B cell (primary cell): ENCODE results near the gene ATP6V1G2. TPM values are rescaled to one million over a fixed set of nuclear protein-coding genes. Genes with fewer than 3 reads are reported as not detected.

Source experiments
- ATAC-seq: fragments of 200-7000 bp; cut with Tn5 transposase; one replicate; pipeline ENCODE4 v1.10.0; 2021; ENCODE audit warnings: low read depth, mild to moderate bottlenecking, moderate number of reproducible peaks, moderate library complexity
- CTCF ChIA-PET: fragments of 350-600 bp; sonication (Branson Sonifier 250); formaldehyde crosslinking; loops from one replicate; lab custom pipeline; 2021; ENCODE audit warnings: antibody characterized with exemption, inconsistent platforms; lab: Charles Lee
- POLR2A ChIA-PET: fragments of 350-600 bp; sonication (Branson Sonifier 250); formaldehyde crosslinking; loops from one replicate; lab custom pipeline; 2021; ENCODE audit warnings: antibody characterized with exemption; lab: Charles Lee
- DNase-seq: peaks from one replicate; pipeline ENCODE4 v3.0.0; 2013
- H2AFZ ChIP-seq: 2 replicates; pipeline ENCODE4 v1.6.1; 2012; ENCODE audit warnings: mild to moderate bottlenecking, low read depth, low read length; ENCODE audit not compliant: insufficient read depth, poor library complexity, severe bottlenecking
- H3K27ac ChIP-seq, 2 donors: 1 replicate in 1 of 2; 2 replicates in 1 of 2; pipeline ENCODE4 v1.5.1; 2012 to 2013; ENCODE audit warnings: low read length in 2 of 2, mild to moderate bottlenecking in 2 of 2, moderate library complexity in 1 of 2
- H3K27me3 ChIP-seq, 4 experiments: fragments of 200-600 bp in 1 of 4; sonication (generic) in 1 of 4; replicated peaks in 1 of 4; 1 replicate in 2 of 4; 2 replicates in 2 of 4; pipeline versions ENCODE4 v1.6.1 to v1.7.0; 2013 to 2016; ENCODE audit warnings: low read length in 3 of 4, mild to moderate bottlenecking in 2 of 4, mixed read lengths in 1 of 4, moderate library complexity in 1 of 4; ENCODE audit not compliant: insufficient read depth in 4 of 4, control insufficient read depth in 3 of 4; ENCODE audit errors: control extremely low read depth in 1 of 4
- H3K36me3 ChIP-seq, 2 experiments: replicated peaks in 1 of 2; 1 replicate in 1 of 2; 2 replicates in 1 of 2; pipeline versions ENCODE4 v1.6.1 to v1.7.1; 2013; ENCODE audit warnings: low read length in 1 of 2; ENCODE audit not compliant: insufficient read depth in 2 of 2, control insufficient read depth in 1 of 2; ENCODE audit errors: control extremely low read depth in 1 of 2, extremely low read depth in 1 of 2
- H3K4me1 ChIP-seq, 2 donors: fragments of 200-600 bp in 1 of 2; sonication (generic) in 1 of 2; 1 replicate in 1 of 2; 2 replicates in 1 of 2; pipeline versions ENCODE4 v1.5.1 to v1.6.1; 2013 to 2017; ENCODE audit warnings: low read length in 2 of 2; ENCODE audit not compliant: control insufficient read depth in 2 of 2, insufficient read depth in 2 of 2
- H3K4me2 ChIP-seq: replicated peaks from 2 replicates; pipeline ENCODE3; 2012; ENCODE audit warnings: mild to moderate bottlenecking, low read depth, low read length; ENCODE audit not compliant: poor library complexity, severe bottlenecking
- H3K4me3 ChIP-seq, 5 experiments: fragments of 200-600 bp in 1 of 5; sonication (generic) in 1 of 5; 1 replicate in 3 of 5; 2 replicates in 2 of 5; pipeline versions ENCODE4 v1.5.1 to v1.7.0; 2011 to 2016; ENCODE audit warnings: low read length in 4 of 5, mild to moderate bottlenecking in 4 of 5, low read depth in 2 of 5, control low read depth in 1 of 5, moderate library complexity in 1 of 5; ENCODE audit not compliant: insufficient read depth in 1 of 5; ENCODE audit errors: control extremely low read depth in 1 of 5, extremely low read depth in 1 of 5
- H3K79me2 ChIP-seq: fragments of 200-600 bp; sonication (generic); one replicate; pipeline ENCODE4 v1.6.0; 2016; ENCODE audit warnings: low read length; ENCODE audit not compliant: control insufficient read depth, insufficient read depth
- H3K9ac ChIP-seq: fragments of 200-600 bp; sonication (generic); 2 replicates; pipeline ENCODE4 v1.6.1; 2017; ENCODE audit warnings: mild to moderate bottlenecking, low read length, moderate library complexity
- H3K9me3 ChIP-seq, 3 donors: one replicate each; pipeline versions ENCODE4 v1.6.1 to v1.7.1; 2013; ENCODE audit warnings: low read length in 2 of 3; ENCODE audit not compliant: control insufficient read depth in 2 of 3, insufficient read depth in 1 of 3; ENCODE audit errors: control extremely low read depth in 1 of 3
- H4K20me1 ChIP-seq: 2 replicates; pipeline ENCODE4 v1.6.0; 2012; ENCODE audit warnings: mild to moderate bottlenecking, low read length; ENCODE audit not compliant: insufficient read depth, control insufficient read depth, poor library complexity, severe bottlenecking
- H3K27ac Mint-ChIP-seq: one replicate; pipeline ENCODE4 v1.8.0; 2021; ENCODE audit warnings: mixed read lengths
- H3K27me3 Mint-ChIP-seq: one replicate; pipeline ENCODE4 v1.8.0; 2021; ENCODE audit warnings: mixed read lengths
- H3K4me1 Mint-ChIP-seq: one replicate; pipeline ENCODE4 v1.8.0; 2021; ENCODE audit warnings: mixed read lengths
- H3K4me3 Mint-ChIP-seq: one replicate; pipeline ENCODE4 v1.8.0; 2021; ENCODE audit warnings: mixed read lengths
- H3K9me3 Mint-ChIP-seq: one replicate; pipeline ENCODE4 v1.8.0; 2022; ENCODE audit warnings: mixed read lengths; ENCODE audit not compliant: insufficient read depth
- EZH2 ChIP-seq: IDR thresholded peaks from 2 replicates; pipeline ENCODE4 v1.6.1; 2012; ENCODE audit warnings: borderline replicate concordance, low read depth, mild to moderate bottlenecking, moderate library complexity, low read length; ENCODE audit not compliant: insufficient read depth, poor library complexity, severe bottlenecking
- WGBS: methylation state at CpG from one replicate; pipeline ENCODE4 v1.1.5; 2013; ENCODE audit warnings: missing lambda C conversion rate; ENCODE audit not compliant: insufficient coverage; 5-methylcytosine and 5-hydroxymethylcytosine counted together
- intact Hi-C: fragments of 100-400 bp; cut with micrococcal nuclease; formaldehyde crosslinking; loops from one replicate; pipeline ENCODE4 v1.10.0; 2022
- polyA plus RNA-seq: library from polyadenylated mRNA; depleted of rRNA; stranded (reverse); fragments of >200 nt; gene quantifications from 2 replicates; pipeline ENCODE4 v1.2.3, GENCODE V29; 2012
- total RNA-seq, 2 donors: library from RNA; stranded (reverse); fragments of 120-200 nt in 1 of 2; gene quantifications; 1 replicate in 1 of 2; 2 replicates in 1 of 2; pipeline versions ENCODE4 v1.2.3 to v1.2.4, GENCODE V29; 2013 to 2022
- TF ChIP-seq, protein P1 (sequence below): fragments of 200-600 bp; IDR thresholded peaks from one replicate; pipeline ENCODE4 v1.8.0; 2022; ENCODE audit warnings: antibody characterized with exemption, mild to moderate bottlenecking

Gene ATP6V1G2
- total and polyA plus RNA-seq, 2 donors (not counting 1 experiment from before 2014, with no cell fraction given) = 3.3 to 4.5 TPM

DNA sequence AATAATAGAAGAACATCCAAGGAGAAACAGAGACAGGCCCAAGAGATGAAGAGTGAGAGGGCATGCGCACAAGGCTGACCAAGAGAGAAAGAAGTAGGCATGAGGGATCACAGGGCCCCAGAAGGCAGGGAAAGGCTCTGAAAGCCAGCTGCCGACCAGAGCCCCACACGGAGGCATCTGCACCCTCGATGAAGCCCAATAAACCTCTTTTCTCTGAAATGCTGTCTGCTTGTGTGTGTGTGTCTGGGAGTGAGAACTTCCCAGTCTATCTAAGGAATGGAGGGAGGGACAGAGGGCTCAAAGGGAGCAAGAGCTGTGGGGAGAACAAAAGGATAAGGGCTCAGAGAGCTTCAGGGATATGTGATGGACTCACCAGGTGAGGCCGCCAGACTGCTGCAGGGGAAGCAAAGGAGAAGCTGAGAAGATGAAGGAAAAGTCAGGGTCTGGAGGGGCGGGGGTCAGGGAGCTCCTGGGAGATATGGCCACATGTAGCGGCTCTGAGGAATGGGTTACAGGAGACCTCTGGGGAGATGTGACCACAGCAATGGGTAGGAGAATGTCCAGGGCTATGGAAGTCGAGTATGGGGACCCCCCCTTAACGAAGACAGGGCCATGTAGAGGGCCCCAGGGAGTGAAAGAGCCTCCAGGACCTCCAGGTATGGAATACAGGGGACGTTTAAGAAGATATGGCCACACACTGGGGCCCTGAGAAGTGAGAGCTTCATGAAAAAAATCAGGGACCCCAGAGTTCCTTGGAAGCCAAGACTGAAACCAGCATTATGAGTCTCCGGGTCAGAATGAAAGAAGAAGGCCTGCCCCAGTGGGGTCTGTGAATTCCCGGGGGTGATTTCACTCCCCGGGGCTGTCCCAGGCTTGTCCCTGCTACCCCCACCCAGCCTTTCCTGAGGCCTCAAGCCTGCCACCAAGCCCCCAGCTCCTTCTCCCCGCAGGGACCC is 28.0 kb upstream of the ATP6V1G2 start:
- Histone ChIP-seq H3K9ac (peak overlapping the region; percentile 74), H2AFZ (peak overlapping the region; percentile 36), H3K36me3 (peaks cover 2 to 25% of the 10 kb centered on the region in 2 experiments), H3K27me3 (no peaks in the 10 kb centered on the region), H3K4me1 (peaks cover 80 to 98% of the 10 kb centered on the region in 2 donors), H3K27ac (peak overlapping the region; percentile 80 to 89), H3K9me3 (no peaks in the 10 kb centered on the region), H4K20me1 (peaks cover 10% of the 10 kb centered on the region), H3K4me2 (peak overlapping the region; percentile 88), H3K4me3 (peak overlapping the region in 3 of 5 experiments; percentile 74 to 85 (median 77)), H3K79me2 (peaks cover 93% of the 10 kb centered on the region)
- 59% methylated on average over 13 of the region's 14 CpGs for WGBS
- no peaks in the 10 kb centered on the region for H3K9me3 Mint-ChIP-seq
- intact Hi-C loops = no loop called here
- H3K27me3 Mint-ChIP-seq = no peaks in the 10 kb centered on the region
- CTCF ChIA-PET = interaction anchor here (1.5 to 35.3 kb wide), 4 partner anchors 9 to 34 kb away, joined by 4 to 2241 read pairs (median 565); partner anchors contain the start of genes ATP6V1G2, LST1, LTA and LTB
- ATAC-seq = no peak
- POLR2A ChIA-PET = interaction anchor here (0.5 to 42.6 kb wide), 5 partner anchors 8 to 1358 kb away, joined by 3 to 1450 read pairs (median 5); partner anchors contain the start of genes ATP6V1G2, DDX39B, LST1 and LTA
- peak; percentile 30 for DNase-seq
- peak overlapping the region; percentile 89 for H3K4me3 Mint-ChIP-seq
- peak overlapping the region; percentile 93 for H3K27ac Mint-ChIP-seq
- H3K4me1 Mint-ChIP-seq = peaks cover 94% of the 10 kb centered on the region
- no peak for TF ChIP-seq EZH2
- TF ChIP-seq, protein P1, sequence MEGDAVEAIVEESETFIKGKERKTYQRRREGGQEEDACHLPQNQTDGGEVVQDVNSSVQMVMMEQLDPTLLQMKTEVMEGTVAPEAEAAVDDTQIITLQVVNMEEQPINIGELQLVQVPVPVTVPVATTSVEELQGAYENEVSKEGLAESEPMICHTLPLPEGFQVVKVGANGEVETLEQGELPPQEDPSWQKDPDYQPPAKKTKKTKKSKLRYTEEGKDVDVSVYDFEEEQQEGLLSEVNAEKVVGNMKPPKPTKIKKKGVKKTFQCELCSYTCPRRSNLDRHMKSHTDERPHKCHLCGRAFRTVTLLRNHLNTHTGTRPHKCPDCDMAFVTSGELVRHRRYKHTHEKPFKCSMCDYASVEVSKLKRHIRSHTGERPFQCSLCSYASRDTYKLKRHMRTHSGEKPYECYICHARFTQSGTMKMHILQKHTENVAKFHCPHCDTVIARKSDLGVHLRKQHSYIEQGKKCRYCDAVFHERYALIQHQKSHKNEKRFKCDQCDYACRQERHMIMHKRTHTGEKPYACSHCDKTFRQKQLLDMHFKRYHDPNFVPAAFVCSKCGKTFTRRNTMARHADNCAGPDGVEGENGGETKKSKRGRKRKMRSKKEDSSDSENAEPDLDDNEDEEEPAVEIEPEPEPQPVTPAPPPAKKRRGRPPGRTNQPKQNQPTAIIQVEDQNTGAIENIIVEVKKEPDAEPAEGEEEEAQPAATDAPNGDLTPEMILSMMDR = no peak
